Kidney epithelial cell (primary cell): ENCODE measurements around the gene TMEM139. TPM values are rescaled to one million over a fixed set of nuclear protein-coding genes. Genes with fewer than 3 reads are reported as not detected.

ENCODE experiments used
- DNase-seq: peaks from one replicate; pipeline ENCODE4 v3.0.0-alpha.2; 2010; ENCODE audit warnings: low read depth
- H3K27me3 ChIP-seq: 2 replicates; pipeline ENCODE4 v1.6.0; 2011; ENCODE audit warnings: low read length; ENCODE audit not compliant: control insufficient read depth, insufficient read depth
- H3K36me3 ChIP-seq: 2 replicates; pipeline ENCODE4 v1.5.1; 2011; ENCODE audit warnings: low read length; ENCODE audit not compliant: control insufficient read depth, insufficient read depth
- H3K4me3 ChIP-seq: 2 replicates; pipeline ENCODE4 v1.5.1; 2011; ENCODE audit warnings: low read depth, mild to moderate bottlenecking, control low read depth, low read length
- CTCF ChIP-seq: IDR thresholded peaks from 2 replicates; pipeline ENCODE4 v1.5.1; 2011; ENCODE audit warnings: mild to moderate bottlenecking, moderate library complexity, low read length, control low read depth, inconsistent platforms; ENCODE audit not compliant: insufficient read depth, poor library complexity, severe bottlenecking
- total RNA-seq: library from RNA; depleted of rRNA; stranded (reverse); fragments of >200 nt; gene quantifications from 2 replicates; pipeline ENCODE4 v1.2.3, GENCODE V29; 2015

Gene TMEM139
- total RNA-seq, 1 donor from 2014 or later, result 11.9 TPM

- H3K4me3 ChIP-seq, result no peak overlapping the region
- TF ChIP-seq CTCF, result no peak
- H3K27me3 ChIP-seq, result no peaks in the 10 kb centered on the region
- no peak for DNase-seq
- no peaks in the 10 kb centered on the region for H3K36me3 ChIP-seq
Measured at GRCh38 chr7:143252006-143252405, 32.8 kb upstream of the TMEM139 start.

- DNase-seq, result no peak
- TF ChIP-seq CTCF, result no peak
- Histone ChIP-seq H3K27me3 (no peaks in the 10 kb centered on the region), H3K4me3 (no peak overlapping the region), H3K36me3 (no peaks in the 10 kb centered on the region)
Measured at GRCh38 chr7:143255564-143255963, 29.2 kb upstream of the TMEM139 start.

- DNase-seq, result no peak
- H3K4me3 ChIP-seq, result no peak overlapping the region
- no peak for TF ChIP-seq CTCF
Measured at GRCh38 chr7:143256325-143256724, 28.4 kb upstream of the TMEM139 start.

GRCh38 chr7:143256932-143257331, 27.8 kb upstream of the TMEM139 start:
- Histone ChIP-seq H3K4me3 (no peak overlapping the region), H3K36me3 (no peaks in the 10 kb centered on the region), H3K27me3 (no peaks in the 10 kb centered on the region)
- TF ChIP-seq CTCF, result no peak
- DNase-seq, result no peak

More at GRCh38 chr7:143256325-143256724, 28.4 kb upstream of the TMEM139 start:
- Histone ChIP-seq H3K27me3 (no peaks in the 10 kb centered on the region), H3K36me3 (no peaks in the 10 kb centered on the region)

GRCh38 chr7:143257501-143257900, 27.3 kb upstream of the TMEM139 start:
- Histone ChIP-seq H3K4me3 (no peak overlapping the region), H3K27me3 (no peaks in the 10 kb centered on the region), H3K36me3 (no peaks in the 10 kb centered on the region)
- no peak for TF ChIP-seq CTCF
- DNase-seq, result no peak

GRCh38 chr7:143258831-143259230, 25.9 kb upstream of the TMEM139 start:
- Histone ChIP-seq H3K27me3 (no peaks in the 10 kb centered on the region), H3K36me3 (no peaks in the 10 kb centered on the region), H3K4me3 (no peak overlapping the region)
- TF ChIP-seq CTCF, result no peak
- no peak for DNase-seq
